ENCODE measurements around the gene TRAF7.
"Not testable (repeated sequence)": the region's sequence is repeated elsewhere in the genome, so short reads cannot be mapped to it uniquely, and the experiment has no call there.

The TRAF7 gene

GRCh38 chr16:2127630-2128280 is 27.8 kb upstream of the TRAF7 start:
- H3K36me3 ChIP-seq (ENCODE audit: insufficient read depth, low read length); H3K9me3 ChIP-seq (ENCODE audit: control insufficient read depth, insufficient read depth, low read length); H3K9ac ChIP-seq (ENCODE audit: low read depth, low read length): not testable (repeated sequence)
- peaks cover 17% of the 10 kb centered on the region; the same call in 1 of the 2 replicates for H3K4me1 ChIP-seq (ENCODE audit: insufficient read depth, low read length)

GRCh38 chr16:2129251-2129650 is 26.3 kb upstream of the TRAF7 start:
- not testable (repeated sequence) for H3K9ac ChIP-seq (ENCODE audit: low read depth, low read length); H3K36me3 ChIP-seq (ENCODE audit: insufficient read depth, low read length); H3K9me3 ChIP-seq (ENCODE audit: control insufficient read depth, insufficient read depth, low read length)
- peaks cover 13% of the 10 kb centered on the region; the same call in 1 of the 2 replicates for H3K4me1 ChIP-seq (ENCODE audit: insufficient read depth, low read length)

- H3K9me3 ChIP-seq (ENCODE audit: control insufficient read depth, insufficient read depth, low read length); H3K36me3 ChIP-seq (ENCODE audit: insufficient read depth, low read length); H3K9ac ChIP-seq (ENCODE audit: low read depth, low read length): not testable (repeated sequence)
- peaks cover 13% of the 10 kb centered on the region; the same call in 1 of the 2 replicates for H3K4me1 ChIP-seq (ENCODE audit: insufficient read depth, low read length)
Observed at GRCh38 chr16:2129890-2130447, 25.6 kb upstream of the TRAF7 start.

- not testable (repeated sequence) for H3K9ac ChIP-seq (ENCODE audit: low read depth, low read length); H3K36me3 ChIP-seq (ENCODE audit: insufficient read depth, low read length); H3K9me3 ChIP-seq (ENCODE audit: control insufficient read depth, insufficient read depth, low read length); H3K4me1 ChIP-seq (ENCODE audit: insufficient read depth, low read length)
Observed at GRCh38 chr16:2133797-2134196, 21.8 kb upstream of the TRAF7 start.

GRCh38 chr16:2135071-2135470 is 20.5 kb upstream of the TRAF7 start:
- not testable (repeated sequence) for H3K36me3 ChIP-seq (ENCODE audit: insufficient read depth, low read length); H3K9me3 ChIP-seq (ENCODE audit: control insufficient read depth, insufficient read depth, low read length); H3K4me1 ChIP-seq (ENCODE audit: insufficient read depth, low read length)
- peak overlapping the region; percentile 40; the same call in 1 of the 2 replicates for H3K9ac ChIP-seq (ENCODE audit: low read depth, low read length)

GRCh38 chr16:2135770-2136490 is 19.7 kb upstream of the TRAF7 start, which contains the start of gene PKD1:
Gene PKD1, minus strand, starts transcription at chr16:2135898. Its CDS starts 209 bp downstream, at chr16:2135689.
- not testable (repeated sequence) for H3K36me3 ChIP-seq (ENCODE audit: insufficient read depth, low read length); H3K4me1 ChIP-seq (ENCODE audit: insufficient read depth, low read length); H3K9me3 ChIP-seq (ENCODE audit: control insufficient read depth, insufficient read depth, low read length)
- peak within 1 kb of the TSS; percentile 47; the same call in 1 of the 2 replicates for H3K9ac ChIP-seq (ENCODE audit: low read depth, low read length)

GRCh38 chr16:2142942-2143877 is 12.4 kb upstream of the TRAF7 start:
- Histone ChIP-seq H3K36me3 (ENCODE audit: insufficient read depth, low read length) (no peaks in the 10 kb centered on the region), H3K4me1 (ENCODE audit: insufficient read depth, low read length) (peaks cover 3% of the 10 kb centered on the region; the same call in 1 of the 2 replicates), H3K9me3 (ENCODE audit: control insufficient read depth, insufficient read depth, low read length) (no peaks in the 10 kb centered on the region), H3K9ac (ENCODE audit: low read depth, low read length) (no peak overlapping the region)

- H3K9me3 ChIP-seq (ENCODE audit: control insufficient read depth, insufficient read depth, low read length): no peaks in the 10 kb centered on the region
- no peak overlapping the region for H3K9ac ChIP-seq (ENCODE audit: low read depth, low read length)
- H3K36me3 ChIP-seq (ENCODE audit: insufficient read depth, low read length): no peaks in the 10 kb centered on the region
- peaks cover 3% of the 10 kb centered on the region; the same call in 1 of the 2 replicates for H3K4me1 ChIP-seq (ENCODE audit: insufficient read depth, low read length)
Observed at GRCh38 chr16:2143878-2144485, 11.6 kb upstream of the TRAF7 start.

GRCh38 chr16:2145843-2146242 is 9.7 kb upstream of the TRAF7 start:
- H3K9me3 ChIP-seq (ENCODE audit: control insufficient read depth, insufficient read depth, low read length): no peaks in the 10 kb centered on the region
- peaks cover 3% of the 10 kb centered on the region; the same call in 1 of the 2 replicates for H3K4me1 ChIP-seq (ENCODE audit: insufficient read depth, low read length)
- no peak overlapping the region for H3K9ac ChIP-seq (ENCODE audit: low read depth, low read length)
- H3K36me3 ChIP-seq (ENCODE audit: insufficient read depth, low read length): no peaks in the 10 kb centered on the region

GRCh38 chr16:2147378-2147777 is 8.2 kb upstream of the TRAF7 start:
- H3K36me3 ChIP-seq (ENCODE audit: insufficient read depth, low read length): no peaks in the 10 kb centered on the region
- H3K9ac ChIP-seq (ENCODE audit: low read depth, low read length): no peak overlapping the region
- H3K9me3 ChIP-seq (ENCODE audit: control insufficient read depth, insufficient read depth, low read length): no peaks in the 10 kb centered on the region
- peaks cover 9% of the 10 kb centered on the region; the same call in 1 of the 2 replicates for H3K4me1 ChIP-seq (ENCODE audit: insufficient read depth, low read length)

- H3K36me3 ChIP-seq (ENCODE audit: insufficient read depth, low read length): no peaks in the 10 kb centered on the region
- no peaks in the 10 kb centered on the region for H3K9me3 ChIP-seq (ENCODE audit: control insufficient read depth, insufficient read depth, low read length)
- peak within 1 kb of the TSS; percentile 62 for H3K9ac ChIP-seq (ENCODE audit: low read depth, low read length)
- H3K4me1 ChIP-seq (ENCODE audit: insufficient read depth, low read length): peaks cover 9% of the 10 kb centered on the region; the same call in 1 of the 2 replicates
Observed at GRCh38 chr16:2147981-2148671, 7.5 kb upstream of the TRAF7 start, which contains the start of gene RAB26. Gene RAB26, plus strand, starts transcription at chr16:2148625. Its CDS starts 159 bp downstream, at chr16:2148784.

GRCh38 chr16:2148714-2149629 is 6.6 kb upstream of the TRAF7 start:
- 0 out of 2 replicates have a peak, but pooled peaks cover 4% of the 10 kb centered on the region for H3K36me3 ChIP-seq (ENCODE audit: insufficient read depth, low read length)
- H3K9ac ChIP-seq (ENCODE audit: low read depth, low read length): peak overlapping the region; percentile 62
- H3K4me1 ChIP-seq (ENCODE audit: insufficient read depth, low read length): peaks cover 7% of the 10 kb centered on the region; the same call in 1 of the 2 replicates
- H3K9me3 ChIP-seq (ENCODE audit: control insufficient read depth, insufficient read depth, low read length): no peaks in the 10 kb centered on the region

Measured in ES-I3 (cell line).